ENCODE measurements around the gene MRPS34.
A peak's percentile ranks its signal among the peaks of the same experiment; 100 is the strongest.

MRPS34 gene

GRCh38 chr16:1781254-1781653, 8.3 kb upstream of the MRPS34 start:
- DNase-seq = no peak

- no peak for DNase-seq
Measured at GRCh38 chr16:1780677-1781072, 7.7 kb upstream of the MRPS34 start.

DNA sequence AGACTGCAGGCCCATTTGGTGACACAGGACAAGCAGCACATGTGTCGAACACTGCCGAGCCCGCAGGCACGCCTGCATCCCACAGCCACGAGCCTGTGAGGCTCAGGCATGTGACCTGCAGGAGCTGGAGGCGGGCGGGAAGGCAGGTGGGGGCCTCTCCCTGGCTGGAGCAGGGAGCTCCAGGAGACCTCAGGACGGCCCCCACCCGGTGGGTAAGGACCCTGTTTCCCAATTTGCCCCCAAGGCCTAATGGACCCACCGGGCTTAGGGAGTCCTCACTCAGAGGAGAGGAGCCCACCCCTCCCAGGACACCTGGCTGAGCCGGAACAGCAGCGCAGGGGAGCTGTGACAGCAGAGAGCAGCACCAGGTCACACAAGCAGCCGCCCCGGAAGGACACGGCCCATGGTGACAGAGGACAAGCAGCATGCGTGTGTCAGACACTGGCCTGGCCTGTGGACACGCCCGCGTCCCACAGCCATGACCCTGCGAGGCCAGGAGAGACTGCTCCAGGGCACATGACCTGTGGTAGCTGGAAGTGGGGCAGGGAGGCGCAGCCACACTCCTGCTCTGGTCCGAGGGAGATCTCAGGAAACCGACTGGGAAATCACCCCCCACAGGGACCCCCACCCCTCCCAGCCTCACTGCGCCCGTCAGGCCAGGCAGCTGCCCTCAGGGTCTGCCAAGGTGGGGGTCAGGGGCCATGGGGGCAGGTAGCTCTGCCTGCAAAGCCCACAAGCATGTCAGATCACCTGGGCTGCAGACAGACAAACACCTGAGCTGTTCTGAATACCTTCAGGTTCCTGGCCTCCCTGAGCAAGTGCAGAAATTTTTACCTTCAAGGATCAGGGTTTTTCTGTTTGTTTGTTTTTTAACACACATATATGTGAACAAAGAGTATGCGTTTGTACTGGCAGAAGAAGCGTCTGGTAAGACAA, 7.1 kb upstream of the MRPS34 start:
- no peak for DNase-seq

GRCh38 chr16:1779234-1779701, 6.3 kb upstream of the MRPS34 start:
- DNase-seq = no peak

DNA sequence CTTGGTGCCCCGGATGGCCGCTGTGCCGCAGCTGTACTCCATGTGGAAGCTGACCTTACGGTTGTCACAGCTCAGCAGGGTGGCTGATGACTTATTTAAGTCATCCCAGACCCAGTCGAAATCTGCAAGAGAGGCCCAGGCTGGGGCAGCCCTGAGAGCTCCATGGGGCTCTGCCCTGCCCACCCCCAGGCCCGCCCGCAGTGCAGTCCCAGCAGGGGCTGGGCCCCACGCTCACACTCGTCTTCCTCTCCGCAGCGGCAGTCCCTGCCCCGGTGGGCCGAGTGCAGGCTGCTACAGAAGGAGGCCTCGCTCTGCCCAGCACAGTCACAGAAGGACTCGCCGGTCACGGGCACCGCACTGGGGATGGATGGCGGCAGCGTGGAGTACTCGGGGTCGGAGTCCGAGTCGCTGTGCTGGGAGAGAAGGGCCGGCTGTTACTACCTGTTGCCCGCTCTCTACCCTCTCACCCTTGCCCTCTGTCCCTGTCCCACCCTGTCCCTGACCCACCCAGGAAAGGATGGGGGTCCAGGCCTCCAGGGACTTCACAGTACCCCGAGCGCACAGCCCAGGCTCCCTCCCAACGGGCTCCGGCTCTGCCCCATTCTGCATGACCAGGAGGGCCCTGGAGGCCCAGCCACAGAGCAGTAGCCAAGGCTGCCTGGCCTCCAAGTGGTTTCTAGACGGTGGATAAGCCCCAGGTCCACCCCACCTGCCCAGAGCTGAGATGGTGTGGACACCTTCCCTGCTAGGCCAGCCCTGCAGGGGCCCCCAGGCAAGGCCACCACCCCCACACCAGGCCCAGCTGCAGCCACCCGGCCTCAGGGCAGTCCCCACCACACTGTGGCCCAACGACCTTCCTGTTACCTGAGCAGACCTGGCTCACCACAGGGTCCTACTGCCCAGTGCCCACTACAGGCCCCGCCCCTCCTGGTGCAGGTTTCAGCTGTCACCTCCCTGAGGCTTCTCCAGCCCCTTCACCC, 5.6 kb upstream of the MRPS34 start:
- DNase-seq = no peak

GRCh38 chr16:1777375-1778199, 4.7 kb upstream of the MRPS34 start:
- no peak for DNase-seq

DNA sequence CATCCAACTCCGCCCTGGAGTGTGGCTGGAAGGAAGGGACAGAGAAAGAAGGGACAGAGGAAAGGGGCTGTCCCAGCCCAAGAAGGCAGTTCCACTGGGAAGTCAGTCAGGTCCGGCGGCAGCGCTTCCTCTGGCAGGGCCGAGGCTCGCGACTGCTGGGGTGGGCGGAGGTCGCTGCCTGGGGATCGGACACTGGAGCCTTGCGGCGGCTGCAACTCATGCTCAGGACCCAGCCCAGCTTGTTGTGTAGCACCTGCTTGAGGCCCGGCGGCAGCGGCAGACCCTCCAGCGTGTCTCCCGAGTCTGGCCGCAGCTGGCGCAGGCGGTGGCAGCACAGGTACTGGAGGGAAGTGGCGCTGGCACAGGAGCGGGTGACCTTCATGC, 4.0 kb upstream of the MRPS34 start:
- no peak for DNase-seq

DNA sequence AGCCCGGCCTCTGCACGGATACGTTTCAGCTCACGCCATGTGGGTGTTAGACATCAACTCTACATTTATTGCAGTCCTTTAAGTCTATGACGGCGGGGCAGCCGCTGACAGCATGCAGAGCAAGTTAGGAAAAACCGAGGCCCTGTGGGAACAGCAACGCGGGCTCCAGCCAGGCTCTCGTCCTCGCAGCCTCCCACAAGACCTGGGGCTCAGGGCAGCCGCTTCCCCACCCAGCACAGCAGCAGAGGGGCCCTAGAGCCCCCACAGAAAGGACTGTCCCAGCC, 3.7 kb upstream of the MRPS34 start:
- no peak for DNase-seq

- DNase-seq = no peak
Measured at GRCh38 chr16:1775846-1776671, 3.1 kb upstream of the MRPS34 start.

- no peak for DNase-seq
Measured at GRCh38 chr16:1775006-1775845, 2.3 kb upstream of the MRPS34 start.

DNA sequence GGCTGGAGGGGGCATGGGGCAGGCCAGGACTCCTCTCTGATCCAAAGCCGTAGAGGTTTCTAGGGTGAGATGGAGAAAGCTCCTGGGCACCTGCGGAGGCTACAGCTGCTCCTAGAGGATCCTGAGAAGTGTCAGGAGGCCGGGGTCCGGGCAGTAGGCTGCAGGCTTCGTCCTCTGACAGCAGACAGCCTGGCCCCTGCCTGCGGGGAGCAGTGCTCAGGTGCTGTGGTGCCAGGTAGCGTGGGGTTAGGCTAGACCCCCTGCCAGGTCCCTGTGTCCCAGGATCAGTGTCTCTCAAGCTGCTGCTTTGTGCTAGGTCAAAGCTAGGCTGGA, 1.5 kb upstream of the MRPS34 start:
- DNase-seq = no peak

DNA sequence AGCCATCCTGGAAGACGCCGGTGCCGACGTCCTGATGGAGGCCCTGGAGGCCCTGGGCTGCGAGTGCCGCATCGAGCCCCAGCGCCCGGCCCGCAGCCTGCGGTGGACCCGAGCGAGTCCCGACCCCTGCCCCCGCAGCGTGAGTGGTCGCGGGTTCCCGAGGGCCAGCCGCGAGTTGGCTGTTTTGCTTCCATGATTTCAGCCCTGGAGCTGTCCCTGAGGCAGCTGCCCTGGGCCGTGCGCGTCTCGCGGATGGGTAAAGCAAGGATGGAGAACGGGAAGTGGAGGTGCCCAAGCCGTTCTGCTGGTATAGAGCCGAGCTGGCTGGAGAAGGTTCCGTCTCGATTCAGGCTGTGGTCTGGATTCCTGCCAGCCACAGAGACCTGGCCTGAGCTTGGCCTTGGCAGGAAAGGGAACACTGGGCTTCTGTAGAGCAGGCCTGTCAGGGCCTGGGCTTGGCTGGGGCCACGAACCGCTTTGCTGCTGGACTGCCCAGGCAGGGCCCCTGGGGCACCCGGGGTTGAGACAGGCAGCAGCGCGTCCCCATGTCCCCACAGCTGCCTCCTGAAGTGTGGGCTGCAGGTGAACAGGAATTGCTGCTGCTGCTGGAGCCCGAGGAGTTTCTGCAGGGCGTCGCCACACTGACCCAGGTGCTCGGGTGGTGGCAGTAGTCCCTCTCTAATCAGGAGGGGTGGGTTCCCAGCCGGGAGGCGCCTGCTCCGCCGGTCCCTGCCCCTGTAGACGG, 941 bp upstream of the MRPS34 start:
- DNase-seq = no peak

GRCh38 chr16:1772362-1772907, 499 bp downstream of the MRPS34 start, which contains the start of gene EME2:
TSS of gene EME2 (plus strand) at chr16:1772810. CDS start at chr16:1773228, 418 bp downstream.
- DNase-seq = no peak

- no peak for DNase-seq
Measured at GRCh38 chr16:1771864-1772361, 1.0 kb downstream of the MRPS34 start.

- peak; percentile 56 for DNase-seq
Measured at GRCh38 chr16:1771188-1771863, 1.6 kb downstream of the MRPS34 start, which contains the start of gene NME3. TSS of gene NME3 (minus strand) at chr16:1771543. CDS start at chr16:1771534, 9 bp downstream.

DNA sequence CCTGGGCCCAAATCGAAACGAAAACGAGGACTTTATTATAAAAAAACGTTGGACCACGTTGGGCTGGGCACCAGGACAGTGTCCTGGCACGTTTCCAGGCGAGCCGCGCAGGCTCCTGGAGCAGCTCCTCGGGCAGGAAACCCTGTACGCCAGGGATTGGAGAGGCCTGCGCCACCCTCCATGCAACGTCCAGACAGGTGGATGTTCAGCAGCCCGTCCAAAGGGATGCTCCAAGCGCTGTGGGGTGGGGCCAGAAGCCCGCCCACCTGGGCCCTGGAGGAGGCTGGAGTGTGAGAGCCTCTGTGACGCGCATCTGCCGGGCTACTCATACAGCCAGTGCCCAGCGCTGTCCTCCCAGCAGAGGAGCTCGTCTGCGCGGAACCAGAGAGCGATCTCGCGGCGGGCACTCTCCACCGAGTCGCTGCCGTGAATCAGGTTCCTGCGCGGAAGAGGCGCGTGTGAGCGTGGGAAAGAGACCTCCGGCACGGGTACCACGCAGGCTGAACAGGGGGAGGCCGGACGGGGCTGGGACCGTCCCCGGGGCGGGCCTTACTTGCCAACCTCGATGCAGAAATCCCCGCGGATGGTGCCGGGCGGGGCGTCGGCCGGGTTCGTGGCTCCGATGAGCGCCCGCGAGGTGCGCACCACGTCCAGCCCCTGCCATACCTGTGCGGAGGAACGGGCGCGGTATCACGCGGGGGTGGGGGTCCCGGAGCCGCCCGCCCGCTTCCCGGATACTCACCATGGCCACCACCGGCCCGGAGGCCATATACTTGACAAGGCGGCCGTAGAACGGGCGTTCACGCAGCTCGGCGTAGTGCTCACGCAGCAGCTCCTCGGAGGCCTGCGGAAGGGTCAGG, 2.4 kb downstream of the MRPS34 start:
- DNase-seq = peak; percentile 47

GRCh38 chr16:1769402-1770300, 3.3 kb downstream of the MRPS34 start:
- DNase-seq = no peak

Data from fibroblast of skin of right biceps (primary cell).